ENCODE data around the gene LSAMP.

LSAMP gene

GRCh38 chr3:115912372-115912771 is 532.9 kb downstream of the LSAMP start:
- no peak for ATAC-seq (ENCODE audit: insufficient read depth, low read depth)
- Histone ChIP-seq H4K20me1 (ENCODE audit: insufficient read depth, low read length) (no peaks in the 10 kb centered on the region), H3K36me3 (ENCODE audit: insufficient read depth, low read length) (no peaks in the 10 kb centered on the region), H3K9me3 (ENCODE audit: insufficient read depth, low read length, severe bottlenecking) (no peaks in the 10 kb centered on the region), H3K27ac (ENCODE audit: low read length) (no peak overlapping the region), H3K27me3 (ENCODE audit: insufficient read depth, low read length, poor library complexity) (no peaks in the 10 kb centered on the region), H3K4me2 (ENCODE audit: insufficient read depth, low read length) (no peak overlapping the region), H3K9ac (ENCODE audit: low read depth, low read length) (no peak overlapping the region), H3K4me1 (ENCODE audit: insufficient read depth, low read length) (no peaks in the 10 kb centered on the region), H2AFZ (ENCODE audit: low read depth, low read length) (no peak overlapping the region), H3K79me2 (ENCODE audit: insufficient read depth, low read length) (no peaks in the 10 kb centered on the region), H3K4me3 (ENCODE audit: low read depth in 1 of 2, low read length in 2 of 2) (no peak overlapping the region)
- no peak for DNase-seq
- no peak for TF ChIP-seq EZH2 (IDR thresholded peaks at IDR 0.05; ENCODE audit: borderline replicate concordance, low read depth, low read length, severe bottlenecking)
- TF ChIP-seq CTCF (IDR thresholded peaks at IDR 0.05; ENCODE audit: borderline replicate concordance, extremely low read depth, low read length, poor library complexity, severe bottlenecking), result no peak

DNA sequence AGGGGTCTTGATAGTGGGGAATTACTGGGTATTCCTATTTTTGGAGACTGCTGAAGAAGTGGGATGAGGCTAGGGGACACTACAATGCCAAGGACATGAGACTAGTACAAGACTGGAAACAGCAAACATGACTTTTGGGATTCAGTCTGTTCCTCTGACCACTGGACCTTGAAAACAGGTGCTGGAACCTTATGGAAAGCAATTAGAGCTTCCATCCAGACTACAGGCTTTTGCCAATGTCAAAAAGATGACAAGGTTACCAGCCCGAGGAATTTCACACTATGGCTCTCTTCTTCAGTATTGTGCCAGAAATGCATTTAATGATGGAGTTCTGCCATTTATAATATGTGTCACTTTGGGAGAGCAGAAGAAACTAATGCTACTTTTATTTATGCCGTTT is 539.4 kb downstream of the LSAMP start:
- H3K27ac ChIP-seq (ENCODE audit: low read length), result no peak overlapping the region
- no peak for DNase-seq
- no peak overlapping the region for H3K9ac ChIP-seq (ENCODE audit: low read depth, low read length)
- H3K27me3 ChIP-seq (ENCODE audit: insufficient read depth, low read length, poor library complexity), result no peaks in the 10 kb centered on the region
- H3K79me2 ChIP-seq (ENCODE audit: insufficient read depth, low read length), result no peaks in the 10 kb centered on the region
- no peak for ATAC-seq (ENCODE audit: insufficient read depth, low read depth)
- TF ChIP-seq CTCF (IDR thresholded peaks at IDR 0.05; ENCODE audit: borderline replicate concordance, extremely low read depth, low read length, poor library complexity, severe bottlenecking) (no peak), EZH2 (IDR thresholded peaks at IDR 0.05; ENCODE audit: borderline replicate concordance, low read depth, low read length, severe bottlenecking) (no peak)
- H4K20me1 ChIP-seq (ENCODE audit: insufficient read depth, low read length), result no peaks in the 10 kb centered on the region
- H3K4me1 ChIP-seq (ENCODE audit: insufficient read depth, low read length), result no peaks in the 10 kb centered on the region
- H3K4me2 ChIP-seq (ENCODE audit: insufficient read depth, low read length), result no peak overlapping the region
- no peak overlapping the region for H3K4me3 ChIP-seq (ENCODE audit: low read depth in 1 of 2, low read length in 2 of 2)
- H3K36me3 ChIP-seq (ENCODE audit: insufficient read depth, low read length), result no peaks in the 10 kb centered on the region
- H3K9me3 ChIP-seq (ENCODE audit: insufficient read depth, low read length, severe bottlenecking), result no peaks in the 10 kb centered on the region
- no peak overlapping the region for H2AFZ ChIP-seq (ENCODE audit: low read depth, low read length)

DNA sequence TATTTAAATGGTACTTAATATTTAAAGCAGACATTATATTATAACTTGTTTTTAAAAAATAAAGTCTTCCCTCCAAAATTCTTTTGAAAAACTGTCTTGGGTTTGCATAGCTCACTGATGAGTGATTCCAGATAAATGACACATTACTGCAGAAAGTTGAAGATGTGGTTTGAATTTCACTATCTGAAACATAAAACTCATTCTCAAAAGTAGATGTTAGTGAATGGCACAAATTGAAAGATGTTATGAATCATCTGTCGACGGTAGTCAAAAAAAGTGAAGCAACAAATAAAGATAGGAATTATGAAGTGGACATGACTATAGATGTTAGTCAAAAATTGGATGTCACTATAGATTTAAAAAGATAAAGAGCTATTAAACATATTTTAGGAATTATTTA is 541.4 kb downstream of the LSAMP start:
- no peaks in the 10 kb centered on the region for H3K36me3 ChIP-seq (ENCODE audit: insufficient read depth, low read length)
- no peaks in the 10 kb centered on the region for H3K9me3 ChIP-seq (ENCODE audit: insufficient read depth, low read length, severe bottlenecking)
- H3K27me3 ChIP-seq (ENCODE audit: insufficient read depth, low read length, poor library complexity), result no peaks in the 10 kb centered on the region
- H3K4me1 ChIP-seq (ENCODE audit: insufficient read depth, low read length), result no peaks in the 10 kb centered on the region
- no peak for ATAC-seq (ENCODE audit: insufficient read depth, low read depth)
- H4K20me1 ChIP-seq (ENCODE audit: insufficient read depth, low read length), result no peaks in the 10 kb centered on the region
- H2AFZ ChIP-seq (ENCODE audit: low read depth, low read length), result no peak overlapping the region
- no peak overlapping the region for H3K4me2 ChIP-seq (ENCODE audit: insufficient read depth, low read length)
- H3K9ac ChIP-seq (ENCODE audit: low read depth, low read length), result no peak overlapping the region
- H3K27ac ChIP-seq (ENCODE audit: low read length), result no peak overlapping the region
- H3K79me2 ChIP-seq (ENCODE audit: insufficient read depth, low read length), result no peaks in the 10 kb centered on the region
- no peak for TF ChIP-seq EZH2 (IDR thresholded peaks at IDR 0.05; ENCODE audit: borderline replicate concordance, low read depth, low read length, severe bottlenecking)
- TF ChIP-seq CTCF (IDR thresholded peaks at IDR 0.05; ENCODE audit: borderline replicate concordance, extremely low read depth, low read length, poor library complexity, severe bottlenecking), result no peak
- DNase-seq, result no peak
- H3K4me3 ChIP-seq (ENCODE audit: low read depth in 1 of 2, low read length in 2 of 2), result no peak overlapping the region

GRCh38 chr3:115901008-115901407 is 544.3 kb downstream of the LSAMP start:
- TF ChIP-seq CTCF (IDR thresholded peaks at IDR 0.05; ENCODE audit: borderline replicate concordance, extremely low read depth, low read length, poor library complexity, severe bottlenecking), result no peak
- no peak for TF ChIP-seq EZH2 (IDR thresholded peaks at IDR 0.05; ENCODE audit: borderline replicate concordance, low read depth, low read length, severe bottlenecking)
- DNase-seq (no peak), ATAC-seq (ENCODE audit: insufficient read depth, low read depth) (no peak)
- Histone ChIP-seq H3K4me2 (ENCODE audit: insufficient read depth, low read length) (no peak overlapping the region), H3K9me3 (ENCODE audit: insufficient read depth, low read length, severe bottlenecking) (no peaks in the 10 kb centered on the region), H3K27me3 (ENCODE audit: insufficient read depth, low read length, poor library complexity) (no peaks in the 10 kb centered on the region), H4K20me1 (ENCODE audit: insufficient read depth, low read length) (no peaks in the 10 kb centered on the region), H2AFZ (ENCODE audit: low read depth, low read length) (no peak overlapping the region), H3K79me2 (ENCODE audit: insufficient read depth, low read length) (no peaks in the 10 kb centered on the region), H3K36me3 (ENCODE audit: insufficient read depth, low read length) (no peaks in the 10 kb centered on the region), H3K9ac (ENCODE audit: low read depth, low read length) (no peak overlapping the region), H3K4me1 (ENCODE audit: insufficient read depth, low read length) (no peaks in the 10 kb centered on the region), H3K27ac (ENCODE audit: low read length) (no peak overlapping the region), H3K4me3 (ENCODE audit: low read depth in 1 of 2, low read length in 2 of 2) (no peak overlapping the region)

All from DND-41 (cell line).